ENCODE data around the gene SHROOM3. TPM values are rescaled to one million over a fixed set of nuclear protein-coding genes. Genes with fewer than 3 reads are reported as not detected.

Gene SHROOM3
- total and polyA plus RNA-seq, 2 donors (not counting 1 experiment from before 2014, with no cell fraction given), result 0.91 to 1.5 TPM

DNA sequence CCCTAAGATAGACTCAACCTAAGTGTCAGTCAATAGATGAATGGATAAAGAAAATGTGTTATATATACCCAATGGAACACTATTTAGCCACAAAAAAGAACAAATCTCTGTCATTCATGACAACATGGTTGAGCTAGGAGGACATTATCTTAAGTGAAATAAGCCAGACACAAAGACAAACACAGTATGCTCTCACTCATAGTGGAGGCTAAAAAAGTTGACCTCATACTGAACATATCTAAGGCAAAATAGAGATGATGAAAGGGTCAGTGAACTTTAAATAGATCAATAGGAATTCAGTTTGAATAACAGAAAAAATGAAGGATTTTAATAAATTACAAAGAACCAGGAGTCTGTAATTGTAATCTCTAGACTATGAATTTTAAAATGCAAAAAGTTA lies 356.4 kb downstream of the SHROOM3 start:
- H3K79me2 ChIP-seq (ENCODE audit: control insufficient read depth, insufficient read depth, low read length), result no peaks in the 10 kb centered on the region
- no peak overlapping the region for H3K9ac ChIP-seq (ENCODE audit: low read length)
- no peaks in the 10 kb centered on the region for H3K9me3 Mint-ChIP-seq (ENCODE audit: insufficient read depth)
- H3K4me3 Mint-ChIP-seq, result no peak overlapping the region
- H3K27ac Mint-ChIP-seq, result no peak overlapping the region
- no peak overlapping the region for H3K4me3 ChIP-seq (ENCODE audit: control extremely low read depth in 1 of 5, extremely low read depth in 1 of 5, insufficient read depth in 1 of 5, low read depth in 2 of 5, low read length in 4 of 5)
- no peaks in the 10 kb centered on the region for H3K36me3 ChIP-seq (replicated peaks in 1 of 2; ENCODE audit: control extremely low read depth in 1 of 2, control insufficient read depth in 1 of 2, extremely low read depth in 1 of 2, insufficient read depth in 2 of 2, low read length in 1 of 2)
- CTCF ChIA-PET, result no interaction called here
- H3K27ac ChIP-seq (ENCODE audit: low read length in 2 of 2), result no peak overlapping the region
- no peaks in the 10 kb centered on the region for H3K27me3 Mint-ChIP-seq
- DNase-seq (no peak), ATAC-seq (ENCODE audit: low read depth) (no peak)
- H3K27me3 ChIP-seq (replicated peaks in 1 of 4; ENCODE audit: control extremely low read depth in 1 of 4, control insufficient read depth in 3 of 4, insufficient read depth in 4 of 4, low read length in 3 of 4), result peaks cover 0 to 2% (median 0%) of the 10 kb centered on the region in 4 experiments
- no peaks in the 10 kb centered on the region for H4K20me1 ChIP-seq (ENCODE audit: control insufficient read depth, insufficient read depth, low read length, poor library complexity, severe bottlenecking)
- no peak overlapping the region for H2AFZ ChIP-seq (ENCODE audit: insufficient read depth, low read depth, low read length, poor library complexity, severe bottlenecking)
- H3K4me1 Mint-ChIP-seq, result no peaks in the 10 kb centered on the region
- intact Hi-C loops (cut with micrococcal nuclease), result no loop called here
- H3K4me2 ChIP-seq (replicated peaks; ENCODE audit: low read depth, low read length, poor library complexity, severe bottlenecking), result no peak overlapping the region
- no peaks in the 10 kb centered on the region for H3K4me1 ChIP-seq (ENCODE audit: control insufficient read depth in 2 of 2, insufficient read depth in 2 of 2, low read length in 2 of 2)
- POLR2A ChIA-PET, result no interaction called here
- H3K9me3 ChIP-seq (ENCODE audit: control extremely low read depth in 1 of 3, control insufficient read depth in 2 of 3, insufficient read depth in 1 of 3, low read length in 2 of 3), result peaks cover 0 to 3% (median 0%) of the 10 kb centered on the region in 3 donors
- no peak for TF ChIP-seq EZH2 (IDR thresholded peaks at IDR 0.05; ENCODE audit: borderline replicate concordance, insufficient read depth, low read depth, low read length, poor library complexity, severe bottlenecking)
- TF ChIP-seq, protein P1, sequence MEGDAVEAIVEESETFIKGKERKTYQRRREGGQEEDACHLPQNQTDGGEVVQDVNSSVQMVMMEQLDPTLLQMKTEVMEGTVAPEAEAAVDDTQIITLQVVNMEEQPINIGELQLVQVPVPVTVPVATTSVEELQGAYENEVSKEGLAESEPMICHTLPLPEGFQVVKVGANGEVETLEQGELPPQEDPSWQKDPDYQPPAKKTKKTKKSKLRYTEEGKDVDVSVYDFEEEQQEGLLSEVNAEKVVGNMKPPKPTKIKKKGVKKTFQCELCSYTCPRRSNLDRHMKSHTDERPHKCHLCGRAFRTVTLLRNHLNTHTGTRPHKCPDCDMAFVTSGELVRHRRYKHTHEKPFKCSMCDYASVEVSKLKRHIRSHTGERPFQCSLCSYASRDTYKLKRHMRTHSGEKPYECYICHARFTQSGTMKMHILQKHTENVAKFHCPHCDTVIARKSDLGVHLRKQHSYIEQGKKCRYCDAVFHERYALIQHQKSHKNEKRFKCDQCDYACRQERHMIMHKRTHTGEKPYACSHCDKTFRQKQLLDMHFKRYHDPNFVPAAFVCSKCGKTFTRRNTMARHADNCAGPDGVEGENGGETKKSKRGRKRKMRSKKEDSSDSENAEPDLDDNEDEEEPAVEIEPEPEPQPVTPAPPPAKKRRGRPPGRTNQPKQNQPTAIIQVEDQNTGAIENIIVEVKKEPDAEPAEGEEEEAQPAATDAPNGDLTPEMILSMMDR (IDR thresholded peaks at IDR 0.05), result no peak

DNA sequence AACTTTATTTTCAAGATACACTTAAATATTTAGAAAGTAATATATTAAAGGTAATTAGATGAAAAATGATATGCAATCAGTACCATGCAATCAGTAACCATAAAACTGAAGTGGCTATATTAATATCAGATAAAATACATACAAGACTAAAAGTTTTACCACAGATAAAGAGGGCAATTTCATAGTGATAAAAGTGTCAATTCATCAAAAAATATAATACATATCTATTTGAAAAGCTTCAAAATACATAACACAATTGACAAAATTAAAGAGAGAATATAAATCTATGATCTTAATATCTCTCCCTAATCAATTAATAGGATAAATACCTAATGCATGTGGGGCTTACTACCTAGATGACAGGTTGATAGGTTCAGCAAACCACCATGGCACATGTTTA lies 357.4 kb downstream of the SHROOM3 start:
- Histone ChIP-seq H3K27me3 (replicated peaks in 1 of 4; ENCODE audit: control extremely low read depth in 1 of 4, control insufficient read depth in 3 of 4, insufficient read depth in 4 of 4, low read length in 3 of 4) (peaks cover 0 to 2% (median 0%) of the 10 kb centered on the region in 4 experiments), H3K79me2 (ENCODE audit: control insufficient read depth, insufficient read depth, low read length) (no peaks in the 10 kb centered on the region), H3K9me3 (ENCODE audit: control extremely low read depth in 1 of 3, control insufficient read depth in 2 of 3, insufficient read depth in 1 of 3, low read length in 2 of 3) (no peaks in the 10 kb centered on the region), H3K27ac (ENCODE audit: low read length in 2 of 2) (no peak overlapping the region), H3K9ac (ENCODE audit: low read length) (no peak overlapping the region), H4K20me1 (ENCODE audit: control insufficient read depth, insufficient read depth, low read length, poor library complexity, severe bottlenecking) (no peaks in the 10 kb centered on the region), H3K4me2 (replicated peaks; ENCODE audit: low read depth, low read length, poor library complexity, severe bottlenecking) (no peak overlapping the region), H2AFZ (ENCODE audit: insufficient read depth, low read depth, low read length, poor library complexity, severe bottlenecking) (no peak overlapping the region), H3K36me3 (replicated peaks in 1 of 2; ENCODE audit: control extremely low read depth in 1 of 2, control insufficient read depth in 1 of 2, extremely low read depth in 1 of 2, insufficient read depth in 2 of 2, low read length in 1 of 2) (no peaks in the 10 kb centered on the region), H3K4me3 (ENCODE audit: control extremely low read depth in 1 of 5, extremely low read depth in 1 of 5, insufficient read depth in 1 of 5, low read depth in 2 of 5, low read length in 4 of 5) (no peak overlapping the region), H3K4me1 (ENCODE audit: control insufficient read depth in 2 of 2, insufficient read depth in 2 of 2, low read length in 2 of 2) (no peaks in the 10 kb centered on the region)
- no peak for ATAC-seq (ENCODE audit: low read depth)
- H3K9me3 Mint-ChIP-seq (ENCODE audit: insufficient read depth), result no peaks in the 10 kb centered on the region
- CTCF ChIA-PET, result no interaction called here
- H3K27ac Mint-ChIP-seq, result no peak overlapping the region
- no peak overlapping the region for H3K4me3 Mint-ChIP-seq
- H3K4me1 Mint-ChIP-seq, result no peaks in the 10 kb centered on the region
- no peak for DNase-seq
- no peaks in the 10 kb centered on the region for H3K27me3 Mint-ChIP-seq
- POLR2A ChIA-PET, result no interaction called here
- intact Hi-C loops (cut with micrococcal nuclease), result no loop called here
- TF ChIP-seq, protein P1 (IDR thresholded peaks at IDR 0.05), result no peak
- no peak for TF ChIP-seq EZH2 (IDR thresholded peaks at IDR 0.05; ENCODE audit: borderline replicate concordance, insufficient read depth, low read depth, low read length, poor library complexity, severe bottlenecking)
